K562 treated with DMSO at 1 percent for 48 hours (cell line): ENCODE measurements around the gene RIMBP3C. TPM values are rescaled to one million over a fixed set of nuclear protein-coding genes. Genes with fewer than 3 reads are reported as not detected.

Experiments used
- total RNA-seq: library from RNA; unstranded; fragments of 300-600 nt; gene quantifications from 2 replicates; pipeline ENCODE4 v1.2.3, GENCODE V29; 2022; ENCODE audit warnings: low replicate concordance; ENCODE audit errors: extremely low read depth

RIMBP3C gene, protein sequence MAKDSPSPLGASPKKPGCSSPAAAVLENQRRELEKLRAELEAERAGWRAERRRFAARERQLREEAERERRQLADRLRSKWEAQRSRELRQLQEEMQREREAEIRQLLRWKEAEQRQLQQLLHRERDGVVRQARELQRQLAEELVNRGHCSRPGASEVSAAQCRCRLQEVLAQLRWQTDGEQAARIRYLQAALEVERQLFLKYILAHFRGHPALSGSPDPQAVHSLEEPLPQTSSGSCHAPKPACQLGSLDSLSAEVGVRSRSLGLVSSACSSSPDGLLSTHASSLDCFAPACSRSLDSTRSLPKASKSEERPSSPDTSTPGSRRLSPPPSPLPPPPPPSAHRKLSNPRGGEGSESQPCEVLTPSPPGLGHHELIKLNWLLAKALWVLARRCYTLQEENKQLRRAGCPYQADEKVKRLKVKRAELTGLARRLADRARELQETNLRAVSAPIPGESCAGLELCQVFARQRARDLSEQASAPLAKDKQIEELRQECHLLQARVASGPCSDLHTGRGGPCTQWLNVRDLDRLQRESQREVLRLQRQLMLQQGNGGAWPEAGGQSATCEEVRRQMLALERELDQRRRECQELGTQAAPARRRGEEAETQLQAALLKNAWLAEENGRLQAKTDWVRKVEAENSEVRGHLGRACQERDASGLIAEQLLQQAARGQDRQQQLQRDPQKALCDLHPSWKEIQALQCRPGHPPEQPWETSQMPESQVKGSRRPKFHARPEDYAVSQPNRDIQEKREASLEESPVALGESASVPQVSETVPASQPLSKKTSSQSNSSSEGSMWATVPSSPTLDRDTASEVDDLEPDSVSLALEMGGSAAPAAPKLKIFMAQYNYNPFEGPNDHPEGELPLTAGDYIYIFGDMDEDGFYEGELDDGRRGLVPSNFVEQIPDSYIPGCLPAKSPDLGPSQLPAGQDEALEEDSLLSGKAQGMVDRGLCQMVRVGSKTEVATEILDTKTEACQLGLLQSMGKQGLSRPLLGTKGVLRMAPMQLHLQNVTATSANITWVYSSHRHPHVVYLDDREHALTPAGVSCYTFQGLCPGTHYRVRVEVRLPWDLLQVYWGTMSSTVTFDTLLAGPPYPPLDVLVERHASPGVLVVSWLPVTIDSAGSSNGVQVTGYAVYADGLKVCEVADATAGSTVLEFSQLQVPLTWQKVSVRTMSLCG (N-terminal part only)
- total RNA-seq: not detected in 2 replicates

DNA sequence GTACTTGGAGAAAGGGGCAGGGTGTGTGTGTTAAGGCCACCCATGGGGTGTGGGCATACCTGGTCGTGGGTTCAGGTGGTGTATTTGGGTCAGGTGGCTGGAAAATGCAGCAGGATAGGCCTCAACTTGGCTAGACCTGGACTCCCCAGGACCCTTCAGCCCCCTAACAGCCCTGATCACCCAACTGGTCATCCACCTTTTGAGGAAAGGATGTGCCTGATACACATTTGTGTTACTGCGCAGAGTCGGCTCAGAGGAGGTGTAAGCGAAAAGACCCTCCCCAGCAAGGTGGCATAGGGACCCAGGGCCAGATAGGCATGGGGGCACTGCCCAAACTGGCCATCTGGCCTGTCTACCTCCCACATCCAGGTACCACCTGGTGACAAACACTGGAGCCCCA is at the start of gene RIMBP3C:
Gene RIMBP3C, minus strand, starts transcription at position 101 of the 400 bp plus-strand sequence. CDS start 485 bp downstream, outside the sequence.

DNA sequence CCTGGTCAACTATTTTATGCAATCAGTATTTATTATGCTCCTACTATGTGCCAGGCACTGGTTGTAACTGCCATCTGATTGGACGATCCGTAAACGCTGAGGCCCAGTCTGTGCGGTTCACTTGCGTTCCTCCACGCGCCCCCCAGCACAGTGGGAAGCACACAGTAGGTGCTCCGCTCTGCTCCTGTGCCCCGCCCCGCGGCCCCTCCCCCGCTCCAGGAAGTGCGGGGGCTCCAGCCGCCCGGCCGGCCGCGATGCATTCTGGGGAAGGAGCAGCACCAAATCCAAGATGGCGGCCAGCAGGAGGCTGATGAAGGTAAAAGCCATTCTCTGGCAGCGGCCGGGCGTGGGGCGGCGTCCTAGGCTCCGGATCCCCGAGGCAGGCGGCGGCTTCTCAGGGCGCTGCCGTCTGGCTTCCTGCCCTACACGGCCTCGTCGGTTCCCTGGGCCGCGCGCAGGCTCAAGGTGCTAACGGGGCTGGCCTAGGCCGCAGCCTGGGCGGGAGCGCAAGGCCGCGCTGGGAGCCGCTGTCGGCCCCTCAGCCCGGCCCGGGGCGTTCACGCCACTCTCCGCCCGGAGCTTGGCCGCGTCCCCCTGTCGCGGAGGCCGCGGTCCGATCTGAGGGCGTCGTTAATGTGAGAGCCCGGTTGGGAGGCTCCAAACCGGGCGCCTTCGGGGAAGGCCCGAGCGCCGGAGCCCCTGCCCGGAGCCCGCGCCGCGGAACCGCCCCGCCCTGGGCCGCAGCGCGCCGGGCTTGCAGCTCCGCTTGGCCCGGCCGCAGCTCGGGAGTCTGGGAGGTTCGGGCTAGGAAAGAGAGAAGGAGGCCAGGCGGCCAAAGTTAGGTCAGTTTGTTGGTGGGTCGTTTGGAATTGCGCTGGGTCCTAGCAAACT is 16.4 kb upstream of the RIMBP3C start, which contains the start of gene UBE2L3:
Gene UBE2L3, plus strand, starts transcription at position 259 of the 891 bp plus-strand sequence. Its CDS starts 31 bp downstream, at position 290.

Other genes starting within 250 kb of the RIMBP3C start
- not detected in 2 replicates for gene RIMBP3B, start 167.7 kb downstream of the RIMBP3C start, total RNA-seq
- not detected in 2 replicates for gene HIC2, start 134.1 kb downstream of the RIMBP3C start, total RNA-seq
- not detected in 2 replicates for gene TMEM191C, start 84.1 kb downstream of the RIMBP3C start, total RNA-seq
- not detected in 2 replicates for gene UBE2L3, start 16.3 kb upstream of the RIMBP3C start, total RNA-seq
- gene YDJC, start 78.6 kb upstream of the RIMBP3C start, total RNA-seq: 625 and 793 TPM in 2 replicates
- not detected in 2 replicates for gene CCDC116, start 81.3 kb upstream of the RIMBP3C start, total RNA-seq
- gene SDF2L1, start 90.8 kb upstream of the RIMBP3C start, total RNA-seq: 1,054 TPM in 1 of 2 replicates, not detected in the other
- gene PPIL2, start 114.6 kb upstream of the RIMBP3C start, total RNA-seq: 96.2 TPM in 1 of 2 replicates, not detected in the other
- gene YPEL1, start 184.3 kb upstream of the RIMBP3C start, total RNA-seq: not detected in 2 replicates